GM18498 (cell line): ENCODE results near the gene TSPEAR.

Experiments used
- ATAC-seq: cut with Tn5 transposase; IDR thresholded peaks from one replicate; pipeline ENCODE4 v1.9.1; 2021; ENCODE audit warnings: mild to moderate bottlenecking, moderate library complexity; ENCODE audit not compliant: unreplicated experiment

The TSPEAR gene

GRCh38 chr21:44711327-44712202, at the start of gene TSPEAR:
TSS of gene TSPEAR (minus strand) at chr21:44711572. CDS start at chr21:44711514, 58 bp downstream.
- ATAC-seq: no peak

- ATAC-seq: no peak
Measured at GRCh38 chr21:44760376-44760775, 49.0 kb upstream of the TSPEAR start.

GRCh38 chr21:44759628-44760285, 48.4 kb upstream of the TSPEAR start:
- ATAC-seq: no peak

- ATAC-seq: no peak
Measured at GRCh38 chr21:44758781-44759627, 47.6 kb upstream of the TSPEAR start.

- no peak for ATAC-seq
Measured at GRCh38 chr21:44758141-44758561, 46.8 kb upstream of the TSPEAR start.

GRCh38 chr21:44757731-44758130, 46.4 kb upstream of the TSPEAR start:
- ATAC-seq: no peak

GRCh38 chr21:44756423-44757185, 45.2 kb upstream of the TSPEAR start:
- ATAC-seq: no peak

- ATAC-seq: no peak
Measured at GRCh38 chr21:44755227-44755626, 43.9 kb upstream of the TSPEAR start.

GRCh38 chr21:44753357-44753756, 42.0 kb upstream of the TSPEAR start:
- no peak for ATAC-seq

GRCh38 chr21:44752671-44753235, 41.4 kb upstream of the TSPEAR start:
- ATAC-seq: no peak

GRCh38 chr21:44751799-44752636, 40.6 kb upstream of the TSPEAR start:
- no peak for ATAC-seq

GRCh38 chr21:44751186-44751798, 39.9 kb upstream of the TSPEAR start:
- ATAC-seq: no peak

GRCh38 chr21:44750675-44751025, 39.3 kb upstream of the TSPEAR start:
- ATAC-seq: no peak

GRCh38 chr21:44749759-44750674, 38.6 kb upstream of the TSPEAR start:
- no peak for ATAC-seq

GRCh38 chr21:44749116-44749758, 37.9 kb upstream of the TSPEAR start:
- no peak for ATAC-seq

- ATAC-seq: no peak
Measured at GRCh38 chr21:44748621-44749020, 37.2 kb upstream of the TSPEAR start.

GRCh38 chr21:44742418-44743153, 31.2 kb upstream of the TSPEAR start:
- ATAC-seq: no peak
